WI38 (cell line): ENCODE data around the gene OR10A3.

ENCODE experiments used
- H3K4me3 ChIP-seq: 2 replicates; pipeline ENCODE4 v1.5.1; 2011; ENCODE audit warnings: low read depth, mild to moderate bottlenecking, control low read depth, low read length
- CTCF ChIP-seq: IDR thresholded peaks from 2 replicates; pipeline ENCODE4 v1.5.1; 2012; ENCODE audit warnings: low read depth, mild to moderate bottlenecking, control low read depth, low read length

OR10A3 gene

GRCh38 chr11:7941608-7942007 is at the start of gene OR10A3:
Gene OR10A3, minus strand, starts transcription at chr11:7941708. Its CDS starts 2,188 bp downstream, at chr11:7939520.
- TF ChIP-seq CTCF = no peak
- H3K4me3 ChIP-seq = no peak within 1 kb of the TSS

- H3K4me3 ChIP-seq = peak overlapping the region; percentile 78
Observed at GRCh38 chr11:7987560-7987883, 46.0 kb upstream of the OR10A3 start.

GRCh38 chr11:7986768-7987559 is 45.5 kb upstream of the OR10A3 start, which contains the start of gene EIF3F:
Gene EIF3F, plus strand, starts transcription at chr11:7987337. Its CDS starts 16 bp downstream, at chr11:7987353.
- peak; percentile 69 for TF ChIP-seq CTCF
- H3K4me3 ChIP-seq = peak within 1 kb of the TSS; percentile 78

- TF ChIP-seq CTCF = no peak
- no peak overlapping the region for H3K4me3 ChIP-seq
Observed at GRCh38 chr11:7983832-7984590, 42.5 kb upstream of the OR10A3 start.

- no peak overlapping the region for H3K4me3 ChIP-seq
- no peak for TF ChIP-seq CTCF
Observed at GRCh38 chr11:7982582-7983119, 41.1 kb upstream of the OR10A3 start.

GRCh38 chr11:7981619-7982157 is 40.2 kb upstream of the OR10A3 start:
- H3K4me3 ChIP-seq = no peak overlapping the region
- no peak for TF ChIP-seq CTCF

GRCh38 chr11:7977232-7977917 is 35.9 kb upstream of the OR10A3 start:
- TF ChIP-seq CTCF = no peak
- H3K4me3 ChIP-seq = peak overlapping the region; percentile 2; the same call in 1 of the 2 replicates
